ENCODE results near the gene HOXC11.

HOXC11 gene

GRCh38 chr12:54004063-54004840, 31.3 kb downstream of the HOXC11 start:
- peak; percentile 18 for TF ChIP-seq CTCF (conservative IDR thresholded peaks at IDR 0.05; ENCODE audit: control insufficient read depth, insufficient read depth, low read depth, low read length)
- DNase-seq (ENCODE audit: low read depth) = peak; percentile 52
- H3K4me3 ChIP-seq (ENCODE audit: control insufficient read depth, low read depth, low read length) = peak overlapping the region; percentile 50

- peak overlapping the region; percentile 50 for H3K4me3 ChIP-seq (ENCODE audit: control insufficient read depth, low read depth, low read length)
- no peak for TF ChIP-seq CTCF (conservative IDR thresholded peaks at IDR 0.05; ENCODE audit: control insufficient read depth, insufficient read depth, low read depth, low read length)
- peak; percentile 69 for DNase-seq (ENCODE audit: low read depth)
Observed at GRCh38 chr12:54004841-54005530, 32.1 kb downstream of the HOXC11 start.

GRCh38 chr12:54005531-54005852, 32.6 kb downstream of the HOXC11 start:
- peak overlapping the region; percentile 50 for H3K4me3 ChIP-seq (ENCODE audit: control insufficient read depth, low read depth, low read length)
- no peak for TF ChIP-seq CTCF (conservative IDR thresholded peaks at IDR 0.05; ENCODE audit: control insufficient read depth, insufficient read depth, low read depth, low read length)
- no peak for DNase-seq (ENCODE audit: low read depth)

DNA sequence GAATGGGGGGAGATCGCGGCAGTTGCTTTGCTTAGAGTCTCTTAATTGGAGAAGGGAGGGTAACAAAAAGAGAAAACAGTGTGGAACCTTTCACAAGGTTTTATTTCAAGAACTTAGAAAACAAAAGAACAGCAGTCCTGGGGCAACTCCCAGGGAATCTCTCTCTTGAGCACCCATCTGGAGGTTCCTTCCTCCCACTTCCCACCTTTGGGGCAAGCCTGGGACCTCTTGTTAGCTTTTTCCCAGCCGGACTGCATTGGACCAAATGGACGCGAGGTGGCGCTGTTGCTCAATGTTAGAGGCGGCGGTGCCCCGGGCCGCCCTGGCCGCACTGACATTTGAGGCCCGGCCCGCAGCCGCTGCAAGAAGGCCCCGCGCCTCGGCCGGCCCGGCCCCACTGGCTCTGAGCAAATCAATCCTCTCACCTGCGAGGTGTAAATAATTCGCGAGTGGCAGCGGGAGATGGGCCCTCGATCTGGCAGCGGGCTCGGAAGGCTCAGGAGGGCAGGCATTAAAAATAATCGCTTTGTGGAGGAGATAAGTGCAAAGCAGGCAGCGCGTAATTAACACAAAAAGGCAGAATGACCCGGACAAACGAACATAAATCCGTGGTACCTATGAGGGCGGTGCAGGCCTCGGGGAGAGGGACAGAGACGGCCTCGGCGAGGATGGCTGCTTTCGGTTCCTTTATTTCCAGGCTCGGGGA, 33.1 kb downstream of the HOXC11 start:
- DNase-seq (ENCODE audit: low read depth) = peak; percentile 89
- peak overlapping the region; percentile 50 for H3K4me3 ChIP-seq (ENCODE audit: control insufficient read depth, low read depth, low read length)
- TF ChIP-seq CTCF (conservative IDR thresholded peaks at IDR 0.05; ENCODE audit: control insufficient read depth, insufficient read depth, low read depth, low read length) = peak; percentile 79

DNA sequence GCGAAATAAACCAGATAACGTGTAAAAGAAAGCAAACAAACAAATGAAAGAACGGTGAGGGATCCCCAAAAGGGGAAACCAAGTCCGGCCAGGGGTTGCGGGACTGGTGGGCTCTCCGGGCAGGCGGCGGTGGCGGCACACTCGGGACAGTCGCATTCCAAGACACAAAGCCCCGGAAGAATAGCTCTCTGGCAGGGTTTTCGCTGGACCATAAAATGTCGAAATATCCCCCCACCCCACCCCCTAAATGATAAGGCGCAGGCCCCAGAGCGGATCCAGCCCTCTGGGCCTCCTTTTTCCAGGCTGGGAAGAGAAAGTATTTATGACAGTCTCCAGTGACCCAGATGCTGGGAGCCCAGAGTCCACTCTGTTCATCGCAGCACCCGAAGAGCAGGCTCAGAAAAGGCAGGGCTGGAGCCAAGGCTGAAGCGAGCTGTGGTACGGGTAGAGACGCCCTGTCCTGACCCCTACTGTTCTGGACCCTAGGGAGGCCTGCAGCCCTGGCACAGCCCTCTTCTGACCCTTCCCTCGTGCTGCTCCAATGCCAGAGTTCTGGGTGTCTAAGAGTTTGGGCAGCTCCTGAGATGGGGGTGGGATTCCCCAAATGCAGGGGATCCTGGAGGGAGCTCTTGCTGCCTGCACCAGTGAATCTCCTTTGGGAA, 33.8 kb downstream of the HOXC11 start:
- DNase-seq (ENCODE audit: low read depth) = no peak
- H3K4me3 ChIP-seq (ENCODE audit: control insufficient read depth, low read depth, low read length) = peak overlapping the region; percentile 44
- TF ChIP-seq CTCF (conservative IDR thresholded peaks at IDR 0.05; ENCODE audit: control insufficient read depth, insufficient read depth, low read depth, low read length) = no peak

GRCh38 chr12:54007538-54008259, 34.8 kb downstream of the HOXC11 start:
- DNase-seq (ENCODE audit: low read depth) = no peak
- H3K4me3 ChIP-seq (ENCODE audit: control insufficient read depth, low read depth, low read length) = peak overlapping the region; percentile 88
- TF ChIP-seq CTCF (conservative IDR thresholded peaks at IDR 0.05; ENCODE audit: control insufficient read depth, insufficient read depth, low read depth, low read length) = no peak

All from fibroblast of mammary gland (primary cell).